B cell (primary cell): Measurements from ENCODE around the gene SLC9A9.

Experiments used
- EZH2 ChIP-seq: IDR thresholded peaks from 2 replicates; pipeline ENCODE4 v1.6.1; 2012; ENCODE audit warnings: borderline replicate concordance, low read depth, mild to moderate bottlenecking, moderate library complexity, low read length; ENCODE audit not compliant: insufficient read depth, poor library complexity, severe bottlenecking
- TF ChIP-seq, protein P1 (sequence below): fragments of 200-600 bp; IDR thresholded peaks from one replicate; pipeline ENCODE4 v1.8.0; 2022; ENCODE audit warnings: antibody characterized with exemption, mild to moderate bottlenecking

DNA sequence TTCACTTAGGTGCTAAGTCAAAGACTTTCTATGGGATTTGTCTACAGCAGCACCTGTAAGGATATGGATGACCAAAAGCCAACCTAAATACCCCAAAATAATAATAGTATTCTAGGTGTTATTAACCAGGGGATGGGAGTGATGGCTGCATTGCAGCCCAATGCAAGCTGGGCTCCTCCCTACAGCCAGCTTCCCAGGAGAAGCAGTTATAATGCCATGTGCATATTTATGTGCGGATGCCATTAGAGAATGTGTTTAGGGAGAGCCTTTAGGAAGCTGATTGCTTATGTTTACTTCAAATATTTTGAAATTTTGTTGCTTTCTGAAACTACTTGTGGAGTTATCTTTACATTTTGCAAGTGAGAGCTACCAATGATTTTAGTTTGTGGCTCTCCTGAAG, 491.4 kb downstream of the SLC9A9 start:
- no peak for TF ChIP-seq EZH2
- TF ChIP-seq, protein P1, sequence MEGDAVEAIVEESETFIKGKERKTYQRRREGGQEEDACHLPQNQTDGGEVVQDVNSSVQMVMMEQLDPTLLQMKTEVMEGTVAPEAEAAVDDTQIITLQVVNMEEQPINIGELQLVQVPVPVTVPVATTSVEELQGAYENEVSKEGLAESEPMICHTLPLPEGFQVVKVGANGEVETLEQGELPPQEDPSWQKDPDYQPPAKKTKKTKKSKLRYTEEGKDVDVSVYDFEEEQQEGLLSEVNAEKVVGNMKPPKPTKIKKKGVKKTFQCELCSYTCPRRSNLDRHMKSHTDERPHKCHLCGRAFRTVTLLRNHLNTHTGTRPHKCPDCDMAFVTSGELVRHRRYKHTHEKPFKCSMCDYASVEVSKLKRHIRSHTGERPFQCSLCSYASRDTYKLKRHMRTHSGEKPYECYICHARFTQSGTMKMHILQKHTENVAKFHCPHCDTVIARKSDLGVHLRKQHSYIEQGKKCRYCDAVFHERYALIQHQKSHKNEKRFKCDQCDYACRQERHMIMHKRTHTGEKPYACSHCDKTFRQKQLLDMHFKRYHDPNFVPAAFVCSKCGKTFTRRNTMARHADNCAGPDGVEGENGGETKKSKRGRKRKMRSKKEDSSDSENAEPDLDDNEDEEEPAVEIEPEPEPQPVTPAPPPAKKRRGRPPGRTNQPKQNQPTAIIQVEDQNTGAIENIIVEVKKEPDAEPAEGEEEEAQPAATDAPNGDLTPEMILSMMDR: no peak
